SK-N-SH (cell line): ENCODE measurements around the gene NRL.

Experiments
- CTCF ChIP-seq: fragments of 200-600 bp; sonication (generic); IDR thresholded peaks from 2 replicates; pipeline ENCODE4 v1.6.1; 2017; ENCODE audit warnings: antibody characterized with exemption, mild to moderate bottlenecking, moderate library complexity
- ELF1 ChIP-seq: IDR thresholded peaks from 2 replicates; pipeline ENCODE4 v1.4.0; 2012
- EZH2phosphoT487 ChIP-seq: fragments of 200-600 bp; sonication (generic); IDR thresholded peaks from 2 replicates; pipeline ENCODE4 v1.6.1; 2017; ENCODE audit warnings: low read depth, mixed run types, mild to moderate bottlenecking, antibody characterized with exemption, moderate library complexity, borderline replicate concordance
- FOXM1 ChIP-seq: IDR thresholded peaks from 2 replicates; pipeline ENCODE4 v1.4.0; 2012; ENCODE audit warnings: low read depth, mild to moderate bottlenecking
- MAX ChIP-seq: IDR thresholded peaks from 2 replicates; pipeline ENCODE4 v1.4.0; 2012; ENCODE audit warnings: low read depth
- POLR2AphosphoS5 ChIP-seq: IDR thresholded peaks from 2 replicates; pipeline ENCODE4 v1.6.1; 2012; ENCODE audit warnings: low read depth, low read length
- TAF1 ChIP-seq: IDR thresholded peaks from 2 replicates; pipeline ENCODE4 v1.6.1; 2012; ENCODE audit warnings: low read depth, mild to moderate bottlenecking, low read length, moderate library complexity, borderline replicate concordance

- TF ChIP-seq EZH2phosphoT487, result no peak
- no peak for TF ChIP-seq POLR2AphosphoS5
- no peak for TF ChIP-seq MAX
- no peak for TF ChIP-seq FOXM1
- TF ChIP-seq ELF1, result no peak
- TF ChIP-seq TAF1, result no peak
- no peak for TF ChIP-seq CTCF
Measured at GRCh38 chr14:24071144-24071697, 43.5 kb downstream of the NRL start, which contains the start of gene CPNE6.
